NT2/D1 (cell line): ENCODE data around the gene PRR15.

Source experiments
- SUZ12 ChIP-seq: IDR thresholded peaks from 2 replicates; pipeline ENCODE4 v1.6.1; 2011; ENCODE audit not compliant: insufficient read length, insufficient read depth; ENCODE audit errors: extremely low read depth
- ZNF274 ChIP-seq: IDR thresholded peaks from 2 replicates; pipeline ENCODE4 v1.6.1; 2011; ENCODE audit warnings: mild to moderate bottlenecking, low read depth, low read length

DNA sequence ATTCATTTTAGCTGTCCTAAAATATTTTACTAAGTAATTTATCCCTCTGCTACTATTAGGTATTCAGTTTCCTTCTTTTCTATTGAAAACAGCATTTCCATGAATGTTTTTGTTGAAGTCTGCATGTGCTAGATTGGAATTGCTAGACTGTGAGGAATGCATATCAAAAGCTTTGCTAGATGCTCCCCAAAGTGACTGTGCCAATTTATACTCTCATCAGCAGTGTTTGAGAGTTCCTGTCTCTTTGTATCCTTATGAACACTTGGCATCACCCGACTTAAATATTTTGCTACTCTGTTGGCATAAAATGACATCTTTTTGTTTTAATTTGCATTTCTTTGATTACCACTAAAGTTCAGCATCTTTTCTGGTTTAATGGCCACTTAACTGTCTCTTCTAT, 45.0 kb upstream of the PRR15 start:
- TF ChIP-seq ZNF274 (no peak), SUZ12 (no peak)
